H1 (cell line): ENCODE measurements around the gene RSPO1. TPM values are rescaled to one million over a fixed set of nuclear protein-coding genes. Genes with fewer than 3 reads are reported as not detected.

ENCODE experiments used
- CTCF ChIA-PET: fragments of 300-600 bp; sonication (Branson Sonifier 250); formaldehyde crosslinking; loops from one replicate; lab custom pipeline; 2021; ENCODE audit not compliant: partially characterized antibody; lab: Charles Lee
- POLR2A ChIA-PET: fragments of 300-600 bp; sonication (Branson Sonifier 250); formaldehyde crosslinking; loops from one replicate; lab custom pipeline; 2021; ENCODE audit warnings: inconsistent platforms; ENCODE audit not compliant: partially characterized antibody; lab: Charles Lee
- DNase-seq, 2 experiments: peaks; one replicate each; pipeline versions ENCODE4 v3.0.0 to v3.0.0-alpha.2; 2010 to 2022; ENCODE audit warnings: low spot score in 2 of 2, low read depth in 1 of 2, mixed read lengths in 1 of 2
- FAIRE-seq: peaks from 2 replicates; lab custom pipeline; 2011; peaks lifted over from hg19 to GRCh38; lab: Jason Lieb, UNC
- H2AFZ ChIP-seq: 2 replicates; pipeline ENCODE4 v1.8.1; 2012; ENCODE audit warnings: low read length, inconsistent platforms
- H2AK5ac ChIP-seq: 2 replicates; pipeline ENCODE4 v1.6.1; 2013; ENCODE audit warnings: low read depth, low read length
- H2BK120ac ChIP-seq: replicated peaks from 2 replicates; pipeline ENCODE3; 2013; ENCODE audit warnings: low read depth, low read length, inconsistent platforms
- H2BK12ac ChIP-seq: 2 replicates; pipeline ENCODE4 v1.6.1; 2013; ENCODE audit warnings: low read depth, low read length
- H2BK15ac ChIP-seq: 2 replicates; pipeline ENCODE4 v1.6.1; 2013; ENCODE audit warnings: low read length
- H2BK20ac ChIP-seq: 2 replicates; pipeline ENCODE4 v1.6.1; 2013; ENCODE audit warnings: low read length
- H2BK5ac ChIP-seq: 2 replicates; pipeline ENCODE4 v1.6.1; 2013; ENCODE audit warnings: low read depth, low read length
- H3K14ac ChIP-seq: 2 replicates; pipeline ENCODE4 v1.6.1; 2013; ENCODE audit warnings: inconsistent platforms; ENCODE audit not compliant: insufficient read length
- H3K18ac ChIP-seq: 2 replicates; pipeline ENCODE4 v1.6.1; 2013; ENCODE audit warnings: low read length; ENCODE audit errors: extremely low read depth
- H3K23ac ChIP-seq: 2 replicates; pipeline ENCODE4 v1.6.1; 2013; ENCODE audit warnings: inconsistent platforms; ENCODE audit not compliant: insufficient read length
- H3K23me2 ChIP-seq: 2 replicates; pipeline ENCODE4 v1.6.1; 2013; ENCODE audit warnings: low read depth, low read length
- H3K27ac ChIP-seq: 2 replicates; pipeline ENCODE4 v1.6.1; 2011; ENCODE audit warnings: low read depth, low read length, inconsistent platforms
- H3K27me3 ChIP-seq, 4 experiments: replicated peaks in 1 of 4; 1 replicate in 1 of 4; 2 replicates in 3 of 4; pipeline versions ENCODE4 v1.6.1 to v1.8.1; 2011 to 2013; ENCODE audit warnings: low read length in 3 of 4, mild to moderate bottlenecking in 3 of 4, inconsistent platforms in 2 of 4, mixed read lengths in 2 of 4, moderate library complexity in 1 of 4; ENCODE audit not compliant: control insufficient read depth in 3 of 4, insufficient read depth in 3 of 4; ENCODE audit errors: extremely low read depth in 1 of 4
- H3K36me3 ChIP-seq, 4 experiments: 2 replicates each; pipeline versions ENCODE4 v1.6.1 to v1.8.1; 2011 to 2013; ENCODE audit warnings: mild to moderate bottlenecking in 4 of 4, low read length in 3 of 4, moderate library complexity in 2 of 4, control low read depth in 1 of 4, inconsistent platforms in 1 of 4; ENCODE audit not compliant: insufficient read depth in 4 of 4, control insufficient read depth in 2 of 4
- H3K4ac ChIP-seq: replicated peaks from 2 replicates; pipeline ENCODE3; 2013; ENCODE audit warnings: low read length, low read depth, mixed read lengths, inconsistent platforms; ENCODE audit not compliant: insufficient read length
- H3K4me1 ChIP-seq, 4 experiments: replicated peaks in 1 of 4; 1 replicate in 1 of 4; 2 replicates in 3 of 4; pipeline versions ENCODE4 v1.6.1 to v1.8.1; 2011 to 2013; ENCODE audit warnings: low read length in 3 of 4, inconsistent platforms in 2 of 4, mixed read lengths in 1 of 4; ENCODE audit not compliant: insufficient read depth in 4 of 4, control insufficient read depth in 3 of 4
- H3K4me2 ChIP-seq, 2 experiments: 2 replicates each; pipeline versions ENCODE4 v1.6.1 to v1.8.1; 2011 to 2013; ENCODE audit warnings: low read depth in 2 of 2, low read length in 2 of 2, control low read depth in 1 of 2, inconsistent platforms in 1 of 2, mild to moderate bottlenecking in 1 of 2; ENCODE audit not compliant: insufficient read depth in 1 of 2
- H3K4me3 ChIP-seq, 4 experiments: fragments of 200-600, 300-600 bp in 1 of 4; sonication (generic), shearing (Covaris generic), sonication (Bioruptor Twin) in 1 of 4; 2 replicates each; pipeline versions ENCODE4 v1.5.1 to v1.8.1; 2011 to 2016; ENCODE audit warnings: low read length in 4 of 4, low read depth in 3 of 4, control low read depth in 2 of 4, inconsistent platforms in 2 of 4, mild to moderate bottlenecking in 2 of 4, mixed read lengths in 1 of 4, moderate library complexity in 1 of 4; ENCODE audit not compliant: insufficient read depth in 2 of 4; ENCODE audit errors: extremely low read depth in 1 of 4
- H3K56ac ChIP-seq: replicated peaks from 2 replicates; pipeline ENCODE3; 2013; ENCODE audit warnings: low read depth, mild to moderate bottlenecking, mixed read lengths, low read length, inconsistent platforms; ENCODE audit not compliant: insufficient read length
- H3K79me1 ChIP-seq: 2 replicates; pipeline ENCODE4 v1.6.1; 2013; ENCODE audit warnings: low read depth, low read length, control low read depth
- H3K79me2 ChIP-seq, 2 experiments: 2 replicates each; pipeline versions ENCODE4 v1.6.1 to v1.8.1; 2012 to 2013; ENCODE audit warnings: low read length in 2 of 2, mild to moderate bottlenecking in 2 of 2, inconsistent platforms in 1 of 2; ENCODE audit not compliant: insufficient read depth in 2 of 2, control insufficient read depth in 1 of 2
- H3K9ac ChIP-seq, 4 experiments: replicated peaks in 1 of 4; 1 replicate in 1 of 4; 2 replicates in 3 of 4; pipeline versions ENCODE4 v1.6.1 to v1.8.1; 2011 to 2013; ENCODE audit warnings: low read depth in 3 of 4, low read length in 3 of 4, control low read depth in 2 of 4, mild to moderate bottlenecking in 2 of 4, moderate library complexity in 2 of 4, inconsistent platforms in 1 of 4; ENCODE audit errors: extremely low read depth in 1 of 4
- H3K9me3 ChIP-seq, 2 experiments: 2 replicates each; pipeline versions ENCODE4 v1.6.1 to v1.8.1; 2012 to 2013; ENCODE audit warnings: mild to moderate bottlenecking in 2 of 2, moderate library complexity in 2 of 2, control low read depth in 1 of 2, inconsistent platforms in 1 of 2, low read depth in 1 of 2, low read length in 1 of 2, mixed read lengths in 1 of 2; ENCODE audit not compliant: insufficient read depth in 2 of 2
- H4K20me1 ChIP-seq, 2 experiments: replicated peaks in 1 of 2; 2 replicates each; pipeline versions ENCODE3 to v1.8.1; 2011 to 2013; ENCODE audit warnings: inconsistent platforms in 2 of 2, low read length in 2 of 2, mild to moderate bottlenecking in 1 of 2; ENCODE audit not compliant: insufficient read depth in 2 of 2, control insufficient read depth in 1 of 2
- H4K5ac ChIP-seq: 2 replicates; pipeline ENCODE4 v1.6.1; 2013; ENCODE audit warnings: low read length, low read depth, mixed read lengths, inconsistent platforms; ENCODE audit not compliant: insufficient read length
- H4K8ac ChIP-seq: 2 replicates; pipeline ENCODE4 v1.8.0; 2013; ENCODE audit warnings: mild to moderate bottlenecking, moderate library complexity, low read length, inconsistent platforms; ENCODE audit not compliant: insufficient read depth; ENCODE audit errors: extremely low read depth
- H4K91ac ChIP-seq: replicated peaks from 2 replicates; pipeline ENCODE3; 2013; ENCODE audit warnings: low read length, mixed read lengths, inconsistent platforms; ENCODE audit not compliant: insufficient read length
- CHD2 ChIP-seq: IDR thresholded peaks from 2 replicates; pipeline ENCODE4 v1.6.1; 2012; ENCODE audit warnings: low read length, improper control_type of control experiment
- EZH2 ChIP-seq: fragments of 200-600 bp; sonication (generic); IDR thresholded peaks from 2 replicates; pipeline ENCODE4 v1.7.1; 2012; ENCODE audit warnings: low read depth, mild to moderate bottlenecking, moderate library complexity, low read length, inconsistent platforms; ENCODE audit not compliant: severe bottlenecking
- HDAC2 ChIP-seq, 2 experiments: fragments of 300-600 bp in 1 of 2; sonication (generic) in 1 of 2; IDR thresholded peaks; 2 replicates each; pipeline ENCODE4 v1.6.1; 2011 to 2012; ENCODE audit warnings: low read depth in 2 of 2, low read length in 2 of 2, mild to moderate bottlenecking in 2 of 2, moderate library complexity in 2 of 2, borderline replicate concordance in 1 of 2, inconsistent platforms in 1 of 2
- MAX ChIP-seq: IDR thresholded peaks from 2 replicates; pipeline ENCODE4 v1.6.1; 2012; ENCODE audit warnings: inconsistent platforms
- YY1 ChIP-seq: IDR thresholded peaks from 2 replicates; pipeline ENCODE4 v1.6.1; 2011; ENCODE audit warnings: low read depth, mild to moderate bottlenecking, low read length
- WGBS, 2 experiments: shearing (Covaris generic) in 1 of 2; methylation state at CpG; one replicate each; pipeline versions ENCODE4 v1.1.6 to v1.1.7; 2013 to 2015; ENCODE audit warnings: low lambda C conversion rate in 2 of 2, mixed read lengths in 2 of 2, inconsistent platforms in 1 of 2, low coverage in 1 of 2, missing lambda C conversion rate in 1 of 2; ENCODE audit not compliant: insufficient replicate concordance in 2 of 2, insufficient coverage in 1 of 2, insufficient read length in 1 of 2; ENCODE audit errors: extremely low coverage in 1 of 2, missing lambda C conversion rate in 1 of 2; 5-methylcytosine and 5-hydroxymethylcytosine counted together
- polyA plus RNA-seq, 7 experiments: library from polyadenylated mRNA; depleted of rRNA in 3 of 7; stranded (reverse) in 5 of 7; unstranded in 2 of 7; fragments of >200 nt in 5 of 7; fragments of 200-250 nt in 2 of 7; gene quantifications; 1 replicate in 5 of 7; 2 replicates in 1 of 7; 4 replicates in 1 of 7; pipeline versions ENCODE4 v1.2.1 to v1.2.3, GENCODE V29; 2011 to 2013; ENCODE audit warnings: missing spikeins in 2 of 7, mixed read lengths in 2 of 7
- total RNA-seq: library from RNA; stranded (reverse); fragmentation: NEBNext Ultra II Directional; extraction: Animal tissue kit (Norgen Biotek cat#: 25700); gene quantifications from 2 replicates; pipeline ENCODE4 v1.2.1, GENCODE V29; 2021
- TF ChIP-seq, protein P1 (sequence below), 3 experiments: IDR thresholded peaks; 1 replicate in 2 of 3; 2 replicates in 1 of 3; pipeline versions ENCODE4 v1.5.1 to v1.6.1; 2011; ENCODE audit warnings: low read length in 3 of 3, mild to moderate bottlenecking in 3 of 3, inconsistent platforms in 2 of 3, low read depth in 1 of 3, moderate library complexity in 1 of 3; ENCODE audit not compliant: insufficient read depth in 1 of 3; ENCODE audit errors: control extremely low read depth in 1 of 3

RSPO1 gene
- total and polyA plus RNA-seq, 2 of the 8 experiments (the other 6 are each of a cell fraction or from before 2014, with no cell fraction given): 0.39 TPM; not detected in 1

- no peak overlapping the region for H4K5ac ChIP-seq
- CTCF ChIA-PET: interaction anchor here (1.1 kb wide), 1 partner anchor 38 kb away, joined by 4 read pairs; no protein-coding TSS in a partner anchor
- H3K4ac ChIP-seq: no peak overlapping the region
- no peak overlapping the region for H2AK5ac ChIP-seq
- DNase-seq (no peak), FAIRE-seq (no peak)
- no peak overlapping the region for H3K18ac ChIP-seq
- H2BK15ac ChIP-seq: no peak overlapping the region
- no peak overlapping the region for H3K56ac ChIP-seq
- H2BK5ac ChIP-seq: no peak overlapping the region
- no peak overlapping the region for H3K23ac ChIP-seq
- no peak overlapping the region for H2BK12ac ChIP-seq
- H3K14ac ChIP-seq: no peak overlapping the region
- peaks cover 6 to 60% (median 41%) of the 10 kb centered on the region in 4 experiments for H3K27me3 ChIP-seq
- peaks cover 3% of the 10 kb centered on the region; the same call in 1 of the 2 replicates for H3K23me2 ChIP-seq
- peaks cover 0 to 2% of the 10 kb centered on the region in 2 experiments for H4K20me1 ChIP-seq
- WGBS, 2 experiments: 89% methylated on average over 1 of the region's 1 CpG; no CpG with 5 or more reads in 1 of the 2 experiments
- no peak overlapping the region for H2AFZ ChIP-seq
- no peak overlapping the region for H4K8ac ChIP-seq
- no peak overlapping the region for H3K4me3 ChIP-seq
- no peaks in the 10 kb centered on the region for H3K4me1 ChIP-seq
- no peaks in the 10 kb centered on the region for H3K79me1 ChIP-seq
- H3K79me2 ChIP-seq: no peaks in the 10 kb centered on the region
- no peak overlapping the region for H2BK20ac ChIP-seq
- no peaks in the 10 kb centered on the region for H3K36me3 ChIP-seq
- H3K9ac ChIP-seq: no peak overlapping the region
- POLR2A ChIA-PET: no interaction called here
- TF ChIP-seq CHD2: no peak
- TF ChIP-seq YY1: no peak
- no peak for TF ChIP-seq EZH2
- TF ChIP-seq, protein P1, sequence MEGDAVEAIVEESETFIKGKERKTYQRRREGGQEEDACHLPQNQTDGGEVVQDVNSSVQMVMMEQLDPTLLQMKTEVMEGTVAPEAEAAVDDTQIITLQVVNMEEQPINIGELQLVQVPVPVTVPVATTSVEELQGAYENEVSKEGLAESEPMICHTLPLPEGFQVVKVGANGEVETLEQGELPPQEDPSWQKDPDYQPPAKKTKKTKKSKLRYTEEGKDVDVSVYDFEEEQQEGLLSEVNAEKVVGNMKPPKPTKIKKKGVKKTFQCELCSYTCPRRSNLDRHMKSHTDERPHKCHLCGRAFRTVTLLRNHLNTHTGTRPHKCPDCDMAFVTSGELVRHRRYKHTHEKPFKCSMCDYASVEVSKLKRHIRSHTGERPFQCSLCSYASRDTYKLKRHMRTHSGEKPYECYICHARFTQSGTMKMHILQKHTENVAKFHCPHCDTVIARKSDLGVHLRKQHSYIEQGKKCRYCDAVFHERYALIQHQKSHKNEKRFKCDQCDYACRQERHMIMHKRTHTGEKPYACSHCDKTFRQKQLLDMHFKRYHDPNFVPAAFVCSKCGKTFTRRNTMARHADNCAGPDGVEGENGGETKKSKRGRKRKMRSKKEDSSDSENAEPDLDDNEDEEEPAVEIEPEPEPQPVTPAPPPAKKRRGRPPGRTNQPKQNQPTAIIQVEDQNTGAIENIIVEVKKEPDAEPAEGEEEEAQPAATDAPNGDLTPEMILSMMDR (IDR thresholded peaks at IDR 0.05; ENCODE audit: control extremely low read depth in 1 of 3, insufficient read depth in 1 of 3, low read depth in 1 of 3, low read length in 3 of 3): no peak
- no peak for TF ChIP-seq MAX
- no peak for TF ChIP-seq HDAC2 (IDR thresholded peaks at IDR 0.05; ENCODE audit: borderline replicate concordance in 1 of 2, low read depth in 2 of 2, low read length in 2 of 2)
- no peak overlapping the region for H3K4me2 ChIP-seq
- no peak overlapping the region for H3K27ac ChIP-seq
- no peak overlapping the region for H2BK120ac ChIP-seq
- H4K91ac ChIP-seq: no peak overlapping the region
- no peaks in the 10 kb centered on the region; a peak in 1 of 4 replicates for H3K9me3 ChIP-seq
Observed at GRCh38 chr1:37641059-37641458, 6.4 kb upstream of the RSPO1 start.
